CD4-positive, CD25-positive, alpha-beta regulatory T cell (primary cell): ENCODE measurements around the gene UCK1. TPM values are rescaled to one million over a fixed set of nuclear protein-coding genes. Genes with fewer than 3 reads are reported as not detected.
"Not testable (repeated sequence)": the region's sequence is repeated elsewhere in the genome, so short reads cannot be mapped to it uniquely, and the experiment has no call there.

Experiments used
- ATAC-seq, 2 donors: fragments of 150-1000 bp; cut with Tn5 transposase; one replicate each; pipeline ENCODE4 v1.10.0; 2021; ENCODE audit warnings: low read depth in 2 of 2, moderate number of reproducible peaks in 2 of 2, moderate library complexity in 1 of 2
- DNase-seq, 3 donors: peaks; one replicate each; pipeline versions ENCODE4 v3.0.0 to v3.0.0-alpha.2; 2012 to 2022; ENCODE audit warnings: mixed read lengths in 1 of 3
- H3K27ac ChIP-seq: one replicate; pipeline ENCODE4 v1.7.0; 2013; ENCODE audit warnings: mild to moderate bottlenecking, low read length; ENCODE audit not compliant: insufficient read depth, poor library complexity, severe bottlenecking
- H3K27me3 ChIP-seq: one replicate; pipeline ENCODE4 v1.7.0; 2013; ENCODE audit warnings: low read length; ENCODE audit not compliant: control insufficient read depth, insufficient read depth
- H3K36me3 ChIP-seq: one replicate; pipeline ENCODE4 v1.7.0; 2013; ENCODE audit warnings: mild to moderate bottlenecking, low read length, moderate library complexity; ENCODE audit not compliant: control insufficient read depth, insufficient read depth
- H3K4me1 ChIP-seq: 2 replicates; pipeline ENCODE4 v1.7.0; 2013; ENCODE audit warnings: mild to moderate bottlenecking, low read length; ENCODE audit not compliant: insufficient read depth, control insufficient read depth, poor library complexity, severe bottlenecking
- H3K4me3 ChIP-seq: one replicate; pipeline ENCODE4 v1.7.0; 2013; ENCODE audit warnings: low read depth, mild to moderate bottlenecking, low read length, moderate library complexity
- H3K9me3 ChIP-seq, 2 experiments: 1 replicate in 1 of 2; 2 replicates in 1 of 2; pipeline ENCODE4 v1.7.0; 2013; ENCODE audit warnings: low read length in 2 of 2, mild to moderate bottlenecking in 1 of 2, moderate library complexity in 1 of 2; ENCODE audit not compliant: control insufficient read depth in 2 of 2
- H3K27ac Mint-ChIP-seq, 3 donors: one replicate each; pipeline ENCODE4 v1.8.0; 2020 to 2022; ENCODE audit warnings: mild to moderate bottlenecking in 3 of 3, mixed read lengths in 3 of 3, moderate library complexity in 2 of 3
- H3K27me3 Mint-ChIP-seq: one replicate; pipeline ENCODE4 v1.8.0; 2022; ENCODE audit warnings: mild to moderate bottlenecking, mixed read lengths
- H3K36me3 Mint-ChIP-seq: one replicate; pipeline ENCODE4 v1.8.0; 2020; ENCODE audit warnings: mixed read lengths
- H3K4me1 Mint-ChIP-seq, 4 donors: one replicate each; pipeline ENCODE4 v1.8.0; 2020 to 2022; ENCODE audit warnings: mixed read lengths in 4 of 4, mild to moderate bottlenecking in 1 of 4
- H3K4me3 Mint-ChIP-seq, 4 donors: one replicate each; pipeline ENCODE4 v1.8.0; 2020 to 2022; ENCODE audit warnings: mild to moderate bottlenecking in 4 of 4, mixed read lengths in 4 of 4, moderate library complexity in 3 of 4
- H3K9me3 Mint-ChIP-seq, 7 donors: one replicate each; pipeline ENCODE4 v1.8.0; 2020 to 2022; ENCODE audit warnings: mixed read lengths in 7 of 7, mild to moderate bottlenecking in 3 of 7, moderate library complexity in 2 of 7
- polyA plus RNA-seq, 4 donors: library from polyadenylated mRNA; unstranded; fragments of 300-500 nt; fragmentation: Illumina TruSeq; gene quantifications; one replicate each; pipeline ENCODE4 v1.2.3, GENCODE V29; 2021
- total RNA-seq: library from RNA; stranded (reverse); gene quantifications from one replicate; pipeline ENCODE4 v1.2.3, GENCODE V29; 2022

The UCK1 gene
- total and polyA plus RNA-seq, 5 donors from 2014 or later: 20.9 to 28.8 (median 25.6) TPM

- H3K4me3 Mint-ChIP-seq: peak overlapping the region in 1 of 4 donors; percentile 25
- not testable (repeated sequence) for H3K4me3 ChIP-seq, H3K27ac Mint-ChIP-seq, H3K36me3 ChIP-seq, H3K27me3 ChIP-seq, H3K27ac ChIP-seq, DNase-seq, ATAC-seq, H3K9me3 ChIP-seq
- H3K4me1 ChIP-seq: peaks cover 16% of the 10 kb centered on the region
- H3K27me3 Mint-ChIP-seq: peaks cover 86% of the 10 kb centered on the region
- H3K36me3 Mint-ChIP-seq: peaks cover 14% of the 10 kb centered on the region
- peaks cover 4 to 23% (median 13%) of the 10 kb centered on the region in 4 donors for H3K4me1 Mint-ChIP-seq
- peaks cover 0 to 18% (median 3%) of the 10 kb centered on the region in 7 donors for H3K9me3 Mint-ChIP-seq
Measured at GRCh38 chr9:131549186-131549585, 18.1 kb upstream of the UCK1 start.

GRCh38 chr9:131546336-131547084 is 15.4 kb upstream of the UCK1 start:
- H3K27me3 Mint-ChIP-seq: peaks cover 88% of the 10 kb centered on the region
- peaks cover 16% of the 10 kb centered on the region for H3K4me1 ChIP-seq
- H3K4me3 ChIP-seq: peak overlapping the region; percentile 19
- no peak overlapping the region for H3K27ac Mint-ChIP-seq
- DNase-seq: no peak
- H3K36me3 ChIP-seq: no peaks in the 10 kb centered on the region
- H3K4me3 Mint-ChIP-seq: peak overlapping the region; percentile 82 to 88 (median 84)
- H3K9me3 Mint-ChIP-seq: peaks cover 0 to 35% (median 11%) of the 10 kb centered on the region in 7 donors
- peaks cover 3% of the 10 kb centered on the region for H3K27me3 ChIP-seq
- no peak for ATAC-seq
- H3K9me3 ChIP-seq: peaks cover 13 to 29% of the 10 kb centered on the region in 2 experiments
- H3K4me1 Mint-ChIP-seq: peaks cover 4 to 23% (median 11%) of the 10 kb centered on the region in 4 donors
- H3K36me3 Mint-ChIP-seq: peaks cover 11% of the 10 kb centered on the region
- H3K27ac ChIP-seq: no peak overlapping the region

GRCh38 chr9:131545786-131546335 is 14.8 kb upstream of the UCK1 start:
- H3K27ac ChIP-seq: no peak overlapping the region
- no peak for DNase-seq
- Mint-ChIP-seq H3K27ac (no peak overlapping the region), H3K27me3 (peaks cover 81% of the 10 kb centered on the region), H3K36me3 (peaks cover 7% of the 10 kb centered on the region), H3K4me1 (peaks cover 4 to 25% (median 11%) of the 10 kb centered on the region in 4 donors), H3K4me3 (peak overlapping the region in 3 of 4 donors; percentile 36 to 62 (median 59)), H3K9me3 (peaks cover 0 to 34% (median 11%) of the 10 kb centered on the region in 7 donors)
- H3K4me1 ChIP-seq: peaks cover 16% of the 10 kb centered on the region
- no peaks in the 10 kb centered on the region for H3K36me3 ChIP-seq
- H3K4me3 ChIP-seq: no peak overlapping the region
- peaks cover 3% of the 10 kb centered on the region for H3K27me3 ChIP-seq
- no peak for ATAC-seq
- H3K9me3 ChIP-seq: peaks cover 13 to 29% of the 10 kb centered on the region in 2 experiments

- peaks cover 13 to 29% of the 10 kb centered on the region in 2 experiments for H3K9me3 ChIP-seq
- peaks cover 3% of the 10 kb centered on the region for H3K27me3 ChIP-seq
- no peak within 1 kb of the TSS for H3K27ac ChIP-seq
- H3K4me1 ChIP-seq: peaks cover 22% of the 10 kb centered on the region
- peaks cover 9 to 31% (median 17%) of the 10 kb centered on the region in 4 donors for H3K4me1 Mint-ChIP-seq
- peak within 1 kb of the TSS; percentile 44 to 93 (median 68) for H3K4me3 Mint-ChIP-seq
- ATAC-seq (no peak), DNase-seq (no peak)
- H3K9me3 Mint-ChIP-seq: peaks cover 0 to 34% (median 11%) of the 10 kb centered on the region in 7 donors
- peaks cover 7% of the 10 kb centered on the region for H3K36me3 Mint-ChIP-seq
- no peak within 1 kb of the TSS for H3K27ac Mint-ChIP-seq
- peaks cover 75% of the 10 kb centered on the region for H3K27me3 Mint-ChIP-seq
- H3K36me3 ChIP-seq: no peaks in the 10 kb centered on the region
- H3K4me3 ChIP-seq: no peak within 1 kb of the TSS
Measured at GRCh38 chr9:131545003-131545785, 14.1 kb upstream of the UCK1 start, which contains the start of gene PRRT1B. PRRT1B (plus strand) TSS chr9:131545523; CDS start chr9:131545616, 93 bp downstream.

- Mint-ChIP-seq H3K27ac (no peak overlapping the region), H3K27me3 (peaks cover 56% of the 10 kb centered on the region), H3K4me3 (peak overlapping the region in 1 of 4 donors; percentile 54), H3K36me3 (peaks cover under 1% of the 10 kb centered on the region), H3K9me3 (peaks cover 0 to 31% (median 11%) of the 10 kb centered on the region in 7 donors), H3K4me1 (peaks cover 10 to 42% (median 21%) of the 10 kb centered on the region in 4 donors)
- Histone ChIP-seq H3K9me3 (peaks cover 13 to 29% of the 10 kb centered on the region in 2 experiments), H3K4me3 (no peak overlapping the region), H3K36me3 (no peaks in the 10 kb centered on the region), H3K27me3 (peaks cover 3% of the 10 kb centered on the region), H3K27ac (no peak overlapping the region), H3K4me1 (peaks cover 40% of the 10 kb centered on the region)
- ATAC-seq (no peak), DNase-seq (no peak)
Measured at GRCh38 chr9:131543141-131543540, 12.1 kb upstream of the UCK1 start.

- H3K27ac Mint-ChIP-seq: peak overlapping the region in 2 of 3 donors; percentile 57 to 88
- H3K9me3 Mint-ChIP-seq: peaks cover 0 to 19% (median 5%) of the 10 kb centered on the region in 7 donors
- peaks cover 20% of the 10 kb centered on the region for H3K27me3 Mint-ChIP-seq
- Histone ChIP-seq H3K27ac (no peak overlapping the region), H3K9me3 (peaks cover 10 to 26% of the 10 kb centered on the region in 2 experiments), H3K27me3 (peaks cover under 1% of the 10 kb centered on the region), H3K4me1 (peaks cover 24% of the 10 kb centered on the region), H3K36me3 (no peaks in the 10 kb centered on the region), H3K4me3 (peak overlapping the region; percentile 69)
- DNase-seq: peak in 2 of 3 donors; percentile 49 to 82
- ATAC-seq: peak; percentile 68 to 71
- peak overlapping the region in 3 of 4 donors; percentile 48 to 83 (median 55) for H3K4me3 Mint-ChIP-seq
- no peaks in the 10 kb centered on the region for H3K36me3 Mint-ChIP-seq
- H3K4me1 Mint-ChIP-seq: peaks cover 13 to 43% (median 15%) of the 10 kb centered on the region in 4 donors
Measured at GRCh38 chr9:131539223-131539923, 8.3 kb upstream of the UCK1 start.

- H3K27me3 Mint-ChIP-seq: peaks cover 6% of the 10 kb centered on the region
- Histone ChIP-seq H3K9me3 (peaks cover 0 to 11% of the 10 kb centered on the region in 2 experiments), H3K4me3 (no peak overlapping the region), H3K27me3 (no peaks in the 10 kb centered on the region), H3K27ac (no peak overlapping the region), H3K4me1 (peaks cover 24% of the 10 kb centered on the region), H3K36me3 (no peaks in the 10 kb centered on the region)
- ATAC-seq (no peak), DNase-seq (no peak)
- peaks cover 0 to 5% (median under 1%) of the 10 kb centered on the region in 7 donors for H3K9me3 Mint-ChIP-seq
- H3K4me3 Mint-ChIP-seq: no peak overlapping the region
- peaks cover 13 to 47% (median 16%) of the 10 kb centered on the region in 4 donors for H3K4me1 Mint-ChIP-seq
- no peaks in the 10 kb centered on the region for H3K36me3 Mint-ChIP-seq
- no peak overlapping the region for H3K27ac Mint-ChIP-seq
Measured at GRCh38 chr9:131537946-131538345, 6.9 kb upstream of the UCK1 start.
